ENCODE results near the gene STX18.

STX18 gene

DNA sequence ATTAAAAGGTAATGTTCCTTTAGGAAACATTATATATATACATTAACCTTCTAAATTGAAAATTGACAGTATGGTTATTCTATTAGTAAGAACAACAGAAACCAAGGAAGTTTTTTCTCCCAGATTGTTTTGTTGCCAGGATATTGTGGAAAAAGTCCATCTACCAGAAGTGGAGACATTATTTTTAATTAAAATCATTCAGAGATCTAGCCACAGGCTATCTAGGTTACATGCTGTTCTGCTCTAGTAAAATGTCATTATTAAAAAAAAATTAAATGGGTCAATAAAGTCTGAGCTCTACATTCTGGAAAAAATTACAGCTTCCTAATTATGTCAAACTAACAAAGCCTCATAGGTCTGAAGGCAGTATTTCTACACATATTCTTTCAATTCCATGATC is 80.7 kb downstream of the STX18 start:
- DNase-seq: no peak
- in situ Hi-C loops (cut with HindIII; ENCODE audit: low pct_ligation_motif_present, low pct_unique_long_range_greater_than_20kb, low sequenced_read_pairs): no loop called here

GRCh38 chr4:4460759-4461158 is 81.1 kb downstream of the STX18 start:
- in situ Hi-C loops (cut with HindIII; ENCODE audit: low pct_ligation_motif_present, low pct_unique_long_range_greater_than_20kb, low sequenced_read_pairs): no loop called here
- DNase-seq: no peak

- in situ Hi-C loops (cut with HindIII; ENCODE audit: low pct_ligation_motif_present, low pct_unique_long_range_greater_than_20kb, low sequenced_read_pairs): no loop called here
- DNase-seq: no peak
Measured at GRCh38 chr4:4459181-4459580, 82.7 kb downstream of the STX18 start.

GRCh38 chr4:4457803-4458553 is 83.9 kb downstream of the STX18 start:
- in situ Hi-C loops (cut with HindIII; ENCODE audit: low pct_ligation_motif_present, low pct_unique_long_range_greater_than_20kb, low sequenced_read_pairs): no loop called here

DNA sequence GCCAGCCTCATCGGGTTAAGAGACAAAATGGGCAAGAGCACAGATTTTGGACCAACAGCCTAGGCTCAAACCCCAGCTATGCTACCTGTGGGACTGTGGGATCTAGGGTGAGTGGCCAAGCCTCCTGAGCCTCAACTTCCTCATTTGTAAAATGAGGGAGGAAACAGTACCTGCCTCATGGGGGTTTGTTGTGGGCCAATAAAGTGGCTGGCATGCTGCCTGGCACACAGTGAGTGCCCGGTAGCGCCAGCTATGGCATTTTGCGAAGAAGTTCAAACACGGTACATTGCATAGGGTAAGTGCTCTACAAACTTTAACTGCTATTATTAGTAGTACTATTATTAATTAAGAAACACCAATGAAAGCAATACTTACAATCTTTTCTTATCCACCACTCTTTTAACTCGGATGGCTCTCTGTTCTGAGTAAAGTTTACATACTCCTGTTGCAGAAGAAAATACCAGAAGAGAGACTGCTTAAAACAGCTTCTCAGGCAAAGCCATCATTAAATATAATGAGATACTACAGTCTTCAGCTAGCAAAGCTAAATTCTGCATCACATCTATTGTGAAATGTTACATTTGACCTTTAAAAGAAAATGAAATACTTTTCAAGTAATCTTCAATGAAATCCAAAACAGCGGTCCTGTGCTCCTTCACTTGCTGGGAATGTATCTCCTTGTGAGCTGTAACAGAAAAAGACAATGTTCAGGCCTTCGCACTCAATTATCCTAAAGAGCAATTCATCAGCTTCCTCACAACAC is 84.9 kb downstream of the STX18 start:
- DNase-seq: no peak
- in situ Hi-C loops (cut with HindIII; ENCODE audit: low pct_ligation_motif_present, low pct_unique_long_range_greater_than_20kb, low sequenced_read_pairs): no loop called here

More at GRCh38 chr4:4457803-4458553, 83.9 kb downstream of the STX18 start:
- peak; percentile 30 for DNase-seq

- in situ Hi-C loops (cut with HindIII; ENCODE audit: low pct_ligation_motif_present, low pct_unique_long_range_greater_than_20kb, low sequenced_read_pairs): no loop called here
- no peak for DNase-seq
Measured at GRCh38 chr4:4456351-4456750, 85.5 kb downstream of the STX18 start.

DNA sequence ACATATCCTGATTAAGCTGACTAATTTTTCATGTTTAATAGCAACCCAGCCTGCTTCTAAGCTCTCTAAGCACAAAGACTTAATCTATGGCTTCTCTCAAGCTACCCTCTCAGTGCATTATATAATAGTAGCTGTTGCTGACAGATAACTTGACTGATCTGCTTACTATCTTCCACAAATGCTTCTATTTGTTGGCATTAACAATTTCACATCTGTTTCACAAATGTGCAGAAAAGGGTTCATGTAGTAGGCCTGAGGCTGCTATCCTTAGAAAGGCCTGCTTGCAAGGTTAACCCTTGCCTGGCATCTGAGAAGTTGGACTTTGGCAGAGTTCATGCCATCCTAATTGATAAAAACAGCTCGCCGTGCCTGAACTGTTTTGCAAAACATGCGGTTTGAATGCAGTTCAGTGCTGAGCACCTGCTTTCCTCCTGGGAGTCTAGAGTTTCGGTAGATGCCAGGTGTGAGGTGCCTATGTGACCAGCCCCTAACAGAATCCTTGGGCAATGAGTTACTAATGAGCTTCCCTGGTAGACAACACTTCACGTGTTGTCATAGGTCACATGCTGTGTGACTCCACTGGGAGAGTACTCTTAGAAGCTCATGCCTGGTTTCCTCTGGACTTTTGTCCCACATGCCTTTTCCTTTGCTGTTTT is 86.5 kb downstream of the STX18 start:
- in situ Hi-C loops (cut with HindIII; ENCODE audit: low pct_ligation_motif_present, low pct_unique_long_range_greater_than_20kb, low sequenced_read_pairs): no loop called here
- no peak for DNase-seq

DNA sequence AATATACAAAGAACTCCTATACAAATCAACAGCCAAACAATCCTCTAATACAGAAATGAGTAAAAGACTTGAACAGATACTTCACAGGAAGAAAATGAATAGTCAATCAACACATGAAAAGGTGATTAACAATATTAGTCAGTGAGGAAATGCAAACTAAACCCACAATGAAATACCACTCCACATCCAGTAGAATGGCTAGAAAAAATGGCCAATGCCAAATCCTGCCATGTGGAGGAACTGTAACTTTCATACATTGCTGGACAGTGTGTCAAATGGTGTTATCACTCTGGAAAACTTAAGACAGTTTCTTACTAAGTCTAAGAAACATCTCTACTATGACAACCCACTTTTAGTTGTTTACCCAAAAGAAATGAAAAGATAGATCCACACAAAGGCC is 95.4 kb downstream of the STX18 start:
- in situ Hi-C loops (cut with HindIII; ENCODE audit: low pct_ligation_motif_present, low pct_unique_long_range_greater_than_20kb, low sequenced_read_pairs): no loop called here
- DNase-seq: no peak

DNA sequence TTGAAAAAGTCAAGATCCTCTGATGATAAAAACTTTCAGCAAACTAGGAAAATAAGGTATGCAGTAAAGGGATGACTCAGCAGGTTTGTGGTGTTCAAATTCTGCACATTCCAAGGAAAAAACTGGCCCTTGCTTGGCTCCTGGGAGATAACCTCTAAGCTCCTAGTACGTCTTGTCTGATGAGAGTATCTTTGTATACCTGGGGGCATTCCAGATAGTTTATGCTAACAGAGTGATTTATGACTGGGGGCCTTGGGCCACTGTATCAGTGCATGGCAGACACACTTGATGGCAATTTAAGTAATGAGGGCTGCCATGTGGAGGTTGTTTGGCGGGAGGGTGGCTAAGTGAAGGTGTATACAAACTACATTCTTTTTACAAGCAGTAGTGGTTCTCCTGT is 98.0 kb downstream of the STX18 start:
- in situ Hi-C loops (cut with HindIII; ENCODE audit: low pct_ligation_motif_present, low pct_unique_long_range_greater_than_20kb, low sequenced_read_pairs): no loop called here
- peak; percentile 60 for DNase-seq

DNA sequence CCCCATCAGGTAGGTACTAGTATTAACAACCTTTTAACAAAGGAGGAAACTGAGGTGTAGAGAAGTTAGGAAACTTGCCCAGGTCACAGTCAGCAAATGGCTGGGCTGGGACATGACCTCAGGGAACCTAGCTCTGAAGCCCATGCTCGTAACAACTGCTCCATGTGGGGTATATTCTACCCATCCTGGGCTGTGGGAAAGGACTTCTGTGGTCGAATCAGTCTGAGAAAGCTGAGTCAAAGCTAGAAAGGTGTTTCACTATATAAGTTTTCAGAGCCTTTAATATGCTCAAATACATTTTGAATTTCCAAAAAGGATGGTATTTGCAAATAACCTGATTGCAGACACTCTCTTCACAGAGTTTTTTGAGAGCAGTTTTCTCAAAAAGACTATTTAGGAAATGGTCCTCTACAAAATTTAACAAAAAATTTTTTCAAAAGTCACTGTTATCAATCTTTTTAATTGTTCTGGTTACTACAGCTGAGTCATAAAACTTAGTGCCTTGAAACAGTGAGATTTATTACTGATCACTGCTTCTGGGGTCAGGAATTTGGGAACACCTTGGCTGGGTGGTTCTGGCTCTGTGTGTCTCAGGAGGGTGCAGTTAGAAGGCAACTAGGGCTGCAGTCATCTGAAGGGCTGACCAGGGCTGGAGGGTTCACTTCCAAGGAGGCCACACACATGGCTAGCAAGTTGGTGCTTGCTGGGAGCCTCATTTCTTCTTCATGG is 101.4 kb downstream of the STX18 start:
- DNase-seq: no peak
- in situ Hi-C loops (cut with HindIII; ENCODE audit: low pct_ligation_motif_present, low pct_unique_long_range_greater_than_20kb, low sequenced_read_pairs): no loop called here

- in situ Hi-C loops (cut with HindIII; ENCODE audit: low pct_ligation_motif_present, low pct_unique_long_range_greater_than_20kb, low sequenced_read_pairs): no loop called here
- no peak for DNase-seq
Measured at GRCh38 chr4:4439782-4440181, 102.1 kb downstream of the STX18 start.

DNA sequence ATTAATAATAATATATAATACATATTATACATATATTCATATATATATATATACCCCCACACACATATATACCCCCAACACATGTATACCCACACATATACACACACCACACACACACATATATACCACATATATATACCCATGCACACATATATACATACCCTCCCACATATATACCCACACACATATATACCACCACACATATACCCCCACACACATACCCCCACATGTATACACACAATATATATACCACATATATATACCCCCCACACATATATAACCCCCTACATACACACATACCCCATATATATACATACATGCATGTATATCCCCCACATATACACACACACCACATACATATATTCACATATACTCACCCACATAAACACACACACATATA is 103.0 kb downstream of the STX18 start:
- in situ Hi-C loops (cut with HindIII; ENCODE audit: low pct_ligation_motif_present, low pct_unique_long_range_greater_than_20kb, low sequenced_read_pairs): no loop called here
- DNase-seq: no peak

GRCh38 chr4:4437798-4438470 is 103.9 kb downstream of the STX18 start:
- in situ Hi-C loops (cut with HindIII; ENCODE audit: low pct_ligation_motif_present, low pct_unique_long_range_greater_than_20kb, low sequenced_read_pairs): no loop called here
- no peak for DNase-seq

DNA sequence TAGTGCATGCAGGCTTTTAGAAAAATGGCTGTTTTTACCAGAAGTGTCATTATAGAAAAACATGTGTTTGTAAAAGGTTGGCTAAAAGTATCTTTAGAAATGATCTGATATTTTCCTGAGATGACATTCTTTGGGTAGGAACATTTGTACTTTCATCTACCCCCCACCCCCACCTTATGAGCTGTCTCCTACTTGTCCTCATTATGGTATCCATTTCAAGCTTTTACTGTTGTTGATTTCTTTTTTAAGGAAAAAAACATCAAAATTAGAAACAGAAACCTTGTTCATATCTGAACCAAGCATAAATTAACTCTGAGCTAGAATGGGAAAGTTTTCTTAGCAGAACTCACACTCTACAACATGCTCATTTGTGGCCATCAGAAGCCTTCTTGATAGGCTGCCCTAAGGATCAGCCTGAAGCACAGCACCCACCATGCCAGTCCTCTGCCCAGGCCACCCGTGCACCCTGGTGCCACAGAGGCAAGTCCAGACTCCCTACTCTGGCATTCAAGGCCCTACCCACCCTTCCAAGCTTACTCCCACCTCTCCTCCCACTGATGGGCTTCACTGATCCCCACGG is 105.5 kb downstream of the STX18 start:
- no peak for DNase-seq
- in situ Hi-C loops (cut with HindIII; ENCODE audit: low pct_ligation_motif_present, low pct_unique_long_range_greater_than_20kb, low sequenced_read_pairs): no loop called here

GRCh38 chr4:4433941-4434340 is 107.9 kb downstream of the STX18 start:
- DNase-seq: no peak
- in situ Hi-C loops (cut with HindIII; ENCODE audit: low pct_ligation_motif_present, low pct_unique_long_range_greater_than_20kb, low sequenced_read_pairs): no loop called here

- DNase-seq: no peak
- in situ Hi-C loops (cut with HindIII; ENCODE audit: low pct_ligation_motif_present, low pct_unique_long_range_greater_than_20kb, low sequenced_read_pairs): no loop called here
Measured at GRCh38 chr4:4432341-4433125, 109.3 kb downstream of the STX18 start.

DNA sequence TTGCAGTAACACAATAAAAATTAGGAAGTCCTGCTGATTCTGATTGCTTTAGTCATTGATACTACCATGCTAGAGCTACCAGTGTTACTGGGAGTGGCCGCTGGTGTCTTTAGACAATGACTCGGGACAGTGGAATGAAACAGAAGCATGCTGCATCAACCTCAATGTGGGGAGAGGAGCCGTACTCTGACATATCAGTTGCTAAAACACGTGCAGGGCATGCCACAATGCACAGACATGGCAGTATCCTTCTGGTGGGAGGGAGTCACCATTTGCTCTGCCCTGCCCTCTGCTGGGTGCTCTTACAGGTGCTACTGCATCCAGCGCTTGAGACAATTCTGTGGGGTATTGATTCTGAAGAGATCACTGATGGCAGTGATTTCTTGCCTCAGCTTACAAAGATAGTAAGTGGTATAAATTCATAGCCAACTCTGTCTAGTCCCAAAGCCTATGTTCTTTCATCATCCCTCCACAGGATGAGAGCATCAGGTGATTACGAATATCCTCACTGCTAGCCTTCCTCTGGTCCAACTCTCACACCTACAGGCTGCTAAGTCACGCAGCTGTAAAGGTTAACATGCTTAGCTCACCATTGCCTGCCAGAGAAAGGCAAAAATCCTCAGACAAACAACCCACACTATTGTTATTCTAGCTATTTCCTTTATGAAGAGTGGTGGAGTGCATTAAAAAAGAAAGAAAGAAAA is 111.2 kb downstream of the STX18 start:
- in situ Hi-C loops (cut with HindIII; ENCODE audit: low pct_ligation_motif_present, low pct_unique_long_range_greater_than_20kb, low sequenced_read_pairs): no loop called here
- DNase-seq: peak; percentile 53
